ENCODE results near the gene TMEM132D.

Gene TMEM132D

DNA sequence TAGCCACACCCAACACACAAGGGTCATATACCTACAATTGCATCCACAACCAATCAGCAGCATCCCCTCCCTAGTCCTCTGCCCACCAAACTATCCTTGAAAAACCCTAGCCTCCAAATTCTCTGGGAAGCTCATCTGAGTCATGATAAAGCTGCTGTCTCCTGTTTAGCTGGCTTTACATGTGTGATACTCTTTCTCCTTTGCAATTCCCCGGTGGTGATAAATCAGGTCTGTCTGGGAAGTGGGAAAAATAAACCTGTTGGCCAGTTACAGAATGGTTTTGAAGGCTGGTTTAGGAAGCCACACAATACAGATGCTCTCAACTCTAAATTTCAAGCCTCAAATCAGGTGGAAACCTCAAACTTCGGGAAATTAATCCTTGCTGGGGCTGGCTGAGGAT, 41.9 kb downstream of the TMEM132D start:
- TF ChIP-seq, protein P1, sequence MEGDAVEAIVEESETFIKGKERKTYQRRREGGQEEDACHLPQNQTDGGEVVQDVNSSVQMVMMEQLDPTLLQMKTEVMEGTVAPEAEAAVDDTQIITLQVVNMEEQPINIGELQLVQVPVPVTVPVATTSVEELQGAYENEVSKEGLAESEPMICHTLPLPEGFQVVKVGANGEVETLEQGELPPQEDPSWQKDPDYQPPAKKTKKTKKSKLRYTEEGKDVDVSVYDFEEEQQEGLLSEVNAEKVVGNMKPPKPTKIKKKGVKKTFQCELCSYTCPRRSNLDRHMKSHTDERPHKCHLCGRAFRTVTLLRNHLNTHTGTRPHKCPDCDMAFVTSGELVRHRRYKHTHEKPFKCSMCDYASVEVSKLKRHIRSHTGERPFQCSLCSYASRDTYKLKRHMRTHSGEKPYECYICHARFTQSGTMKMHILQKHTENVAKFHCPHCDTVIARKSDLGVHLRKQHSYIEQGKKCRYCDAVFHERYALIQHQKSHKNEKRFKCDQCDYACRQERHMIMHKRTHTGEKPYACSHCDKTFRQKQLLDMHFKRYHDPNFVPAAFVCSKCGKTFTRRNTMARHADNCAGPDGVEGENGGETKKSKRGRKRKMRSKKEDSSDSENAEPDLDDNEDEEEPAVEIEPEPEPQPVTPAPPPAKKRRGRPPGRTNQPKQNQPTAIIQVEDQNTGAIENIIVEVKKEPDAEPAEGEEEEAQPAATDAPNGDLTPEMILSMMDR (IDR thresholded peaks at IDR 0.05; ENCODE audit: insufficient read depth, missing control alignments): no peak
- FAIRE-seq: no peak

DNA sequence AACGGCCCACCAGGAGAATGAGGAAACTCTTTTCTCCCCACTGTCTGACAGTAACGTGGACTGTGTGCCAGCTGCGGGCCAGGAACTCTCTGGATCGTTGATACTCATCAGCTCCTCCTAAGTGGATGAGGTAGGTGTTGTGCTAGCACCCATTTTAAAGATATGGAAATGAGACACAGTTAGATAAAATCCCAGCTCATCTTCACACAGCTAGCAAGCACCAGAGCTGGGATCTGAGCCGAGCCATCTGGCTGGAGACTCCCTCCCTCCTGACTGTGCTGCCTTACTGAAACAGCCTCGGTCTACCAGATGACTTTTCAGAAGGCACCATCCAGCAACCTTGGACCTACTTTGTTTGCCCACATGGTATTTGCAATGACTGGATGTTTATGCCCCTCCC, 49.2 kb downstream of the TMEM132D start:
- TF ChIP-seq, protein P1 (IDR thresholded peaks at IDR 0.05; ENCODE audit: insufficient read depth, missing control alignments): no peak
- DNase-seq (ENCODE audit: insufficient read length, low spot score): no peak
- FAIRE-seq: no peak

More for the DNA sequence above, 41.9 kb downstream of the TMEM132D start:
- DNase-seq (ENCODE audit: insufficient read length, low spot score): no peak

DNA sequence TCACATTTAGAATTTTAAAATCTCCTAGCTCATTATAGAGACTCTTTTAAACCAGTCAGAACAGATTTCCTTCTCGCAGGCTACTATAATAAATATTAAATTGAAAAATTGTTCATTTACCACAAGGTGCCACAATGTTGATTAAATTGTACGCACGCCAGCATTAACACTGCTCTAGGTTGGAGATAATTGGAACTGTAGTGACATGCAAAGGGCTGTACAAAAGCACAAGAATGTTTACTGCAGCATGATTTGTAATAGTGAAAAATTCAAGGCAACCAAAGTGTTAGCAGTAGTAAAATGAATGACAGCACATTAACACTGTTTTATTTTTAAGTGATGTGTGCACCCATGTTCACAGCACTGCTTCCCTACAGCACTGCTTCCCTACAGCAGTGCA, 52.5 kb downstream of the TMEM132D start:
- no peak for FAIRE-seq

DNA sequence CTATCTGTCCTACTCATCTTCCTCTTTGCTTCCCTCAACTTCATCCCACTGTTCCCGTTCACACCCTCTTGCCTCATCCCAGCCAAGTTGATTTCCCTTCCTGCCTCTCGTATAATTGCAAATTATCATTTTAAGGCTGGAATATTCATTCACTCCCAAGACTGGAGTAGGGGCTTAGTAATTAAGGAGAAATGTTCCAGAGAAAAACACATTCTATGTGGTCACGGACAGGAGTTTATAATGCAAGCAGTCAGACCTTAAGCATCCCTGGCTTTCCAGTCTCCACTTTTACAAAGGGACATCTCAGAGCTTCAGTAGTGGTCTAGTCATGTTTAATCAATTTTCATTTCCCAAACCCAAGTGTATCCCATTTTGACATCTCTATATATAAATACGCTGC, 54.9 kb downstream of the TMEM132D start:
- no peak for FAIRE-seq
- TF ChIP-seq, protein P1 (IDR thresholded peaks at IDR 0.05; ENCODE audit: insufficient read depth, missing control alignments): no peak
- no peak for DNase-seq (ENCODE audit: insufficient read length, low spot score)

More for the DNA sequence above, 52.5 kb downstream of the TMEM132D start:
- TF ChIP-seq, protein P1 (IDR thresholded peaks at IDR 0.05; ENCODE audit: insufficient read depth, missing control alignments): no peak
- DNase-seq (ENCODE audit: insufficient read length, low spot score): no peak

DNA sequence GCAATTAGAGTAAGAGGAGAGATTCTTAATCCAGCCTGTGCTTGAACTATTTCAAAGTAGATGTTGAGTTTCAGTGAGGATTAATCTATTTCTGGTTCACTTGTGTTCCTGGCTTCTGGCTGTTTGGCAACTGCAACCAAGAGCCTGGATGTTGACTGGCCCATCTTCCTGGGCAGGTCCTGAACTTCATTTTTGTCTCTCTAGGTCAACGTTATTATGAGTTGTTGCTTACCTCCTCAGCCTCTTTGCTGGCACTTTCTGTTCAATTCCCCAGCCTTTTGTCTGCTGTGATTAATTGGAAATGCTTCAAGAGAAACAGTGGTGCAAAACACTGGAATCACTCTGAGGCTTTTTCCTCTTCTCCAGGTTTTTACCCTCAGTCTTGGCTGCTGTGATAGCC, 56.8 kb downstream of the TMEM132D start:
- DNase-seq (ENCODE audit: insufficient read length, low spot score) (no peak), FAIRE-seq (no peak)
- TF ChIP-seq, protein P1 (IDR thresholded peaks at IDR 0.05; ENCODE audit: insufficient read depth, missing control alignments): no peak

DNA sequence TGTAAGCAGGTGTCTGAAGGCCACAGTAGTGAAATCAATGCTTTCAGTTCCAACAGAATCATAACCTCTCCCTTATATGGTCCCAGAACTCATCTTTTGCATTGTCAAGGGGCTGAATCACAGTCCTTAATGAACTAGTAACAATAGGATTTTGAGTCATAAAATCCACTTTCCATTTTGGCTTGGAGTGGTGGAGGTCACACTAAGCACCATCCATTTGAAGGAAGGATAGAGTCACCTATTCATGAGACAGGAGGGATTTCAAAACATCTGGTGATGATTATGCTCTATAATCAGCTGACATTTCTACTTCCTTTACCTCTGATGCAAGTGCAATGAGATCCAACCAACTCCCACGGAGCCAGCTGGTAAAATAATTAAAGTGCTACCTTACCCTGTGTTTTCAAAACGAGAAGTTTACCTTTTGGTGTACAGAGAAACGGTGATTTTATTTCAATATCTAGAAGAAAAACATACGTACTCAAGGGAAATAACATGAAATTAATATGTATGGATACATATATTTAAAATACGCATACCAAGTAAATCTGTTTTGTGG, 59.1 kb downstream of the TMEM132D start:
- FAIRE-seq: no peak
- no peak for DNase-seq (ENCODE audit: insufficient read length, low spot score)
- TF ChIP-seq, protein P1 (IDR thresholded peaks at IDR 0.05; ENCODE audit: insufficient read depth, missing control alignments): no peak

DNA sequence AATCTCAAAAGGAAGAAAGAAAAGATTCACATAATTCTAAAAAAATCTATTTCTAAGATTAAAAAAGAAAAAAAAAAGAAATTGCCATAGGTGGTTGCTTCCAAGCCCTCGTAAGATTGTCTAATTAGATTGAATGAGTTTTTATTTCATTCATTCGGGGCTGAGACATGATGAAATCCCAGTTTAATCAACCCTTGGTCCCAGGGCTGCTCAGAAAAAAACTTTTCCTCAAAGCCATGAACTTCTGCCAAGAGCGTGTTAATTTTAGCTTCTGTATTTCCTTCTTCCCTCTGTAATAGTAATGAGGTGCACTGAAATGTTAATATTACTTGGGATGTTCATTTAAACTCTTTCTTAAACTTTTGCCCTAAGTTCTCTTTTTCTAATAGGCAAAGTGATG, 62.6 kb downstream of the TMEM132D start:
- no peak for FAIRE-seq
- no peak for DNase-seq (ENCODE audit: insufficient read length, low spot score)
- TF ChIP-seq, protein P1 (IDR thresholded peaks at IDR 0.05; ENCODE audit: insufficient read depth, missing control alignments): no peak
